CD14-positive monocyte (primary cell): Measurements from ENCODE around the gene MALRD1. TPM values are rescaled to one million over a fixed set of nuclear protein-coding genes. Genes with fewer than 3 reads are reported as not detected.

Experiments
- DNase-seq, 3 donors: peaks; one replicate each; pipeline ENCODE4 v3.0.0-alpha.2; 2011 to 2022
- H2AFZ ChIP-seq: 2 replicates; pipeline ENCODE4 v1.6.0; 2012; ENCODE audit warnings: mild to moderate bottlenecking, low read depth, low read length, inconsistent platforms; ENCODE audit not compliant: insufficient read depth, poor library complexity, severe bottlenecking
- H3K27ac ChIP-seq, 2 donors: 1 replicate in 1 of 2; 2 replicates in 1 of 2; pipeline ENCODE4 v1.5.1; 2012 to 2013; ENCODE audit warnings: low read length in 2 of 2, control low read depth in 1 of 2, inconsistent platforms in 1 of 2, low read depth in 1 of 2, mild to moderate bottlenecking in 1 of 2
- H3K27me3 ChIP-seq, 2 donors: one replicate each; pipeline versions ENCODE4 v1.6.0 to v1.6.1; 2011 to 2013; ENCODE audit warnings: low read length in 2 of 2; ENCODE audit not compliant: control insufficient read depth in 2 of 2, insufficient read depth in 2 of 2
- H3K36me3 ChIP-seq, 2 donors: replicated peaks in 1 of 2; 1 replicate in 1 of 2; 2 replicates in 1 of 2; pipeline versions ENCODE4 v1.5.1 to v1.6.1; 2012 to 2013; ENCODE audit warnings: low read length in 2 of 2, control low read depth in 1 of 2, inconsistent platforms in 1 of 2, mild to moderate bottlenecking in 1 of 2; ENCODE audit not compliant: insufficient read depth in 2 of 2, control insufficient read depth in 1 of 2
- H3K4me1 ChIP-seq, 2 donors: 1 replicate in 1 of 2; 2 replicates in 1 of 2; pipeline versions ENCODE4 v1.5.1 to v1.6.1; 2012 to 2013; ENCODE audit warnings: low read length in 2 of 2, control low read depth in 1 of 2, inconsistent platforms in 1 of 2, mild to moderate bottlenecking in 1 of 2, moderate library complexity in 1 of 2; ENCODE audit not compliant: insufficient read depth in 2 of 2, control insufficient read depth in 1 of 2
- H3K4me2 ChIP-seq: replicated peaks from 2 replicates; pipeline ENCODE3; 2012; ENCODE audit warnings: low read length, moderate library complexity, mild to moderate bottlenecking; ENCODE audit not compliant: poor library complexity, severe bottlenecking; ENCODE audit errors: extremely low read depth
- H3K4me3 ChIP-seq, 3 experiments: fragments of 200-600 bp in 1 of 3; sonication (generic) in 1 of 3; replicated peaks in 1 of 3; 1 replicate in 2 of 3; 2 replicates in 1 of 3; pipeline ENCODE4 v1.5.1; 2011 to 2013; ENCODE audit warnings: low read length in 3 of 3, mild to moderate bottlenecking in 3 of 3, control low read depth in 2 of 3, low read depth in 2 of 3, inconsistent platforms in 1 of 3, moderate library complexity in 1 of 3
- H3K79me2 ChIP-seq: 2 replicates; pipeline ENCODE4 v1.6.0; 2012; ENCODE audit warnings: mild to moderate bottlenecking, control low read depth, inconsistent platforms, low read length, moderate library complexity; ENCODE audit not compliant: insufficient read depth
- H3K9ac ChIP-seq: 2 replicates; pipeline ENCODE4 v1.6.0; 2017; ENCODE audit warnings: low read length, mild to moderate bottlenecking; ENCODE audit not compliant: insufficient read depth, poor library complexity, severe bottlenecking
- H3K9me3 ChIP-seq, 2 donors: replicated peaks in 1 of 2; 1 replicate in 1 of 2; 2 replicates in 1 of 2; pipeline versions ENCODE4 v1.5.1 to v1.6.1; 2012 to 2013; ENCODE audit warnings: low read length in 2 of 2, control low read depth in 1 of 2; ENCODE audit not compliant: control insufficient read depth in 1 of 2, insufficient read depth in 1 of 2
- H4K20me1 ChIP-seq: 2 replicates; pipeline ENCODE4 v1.6.0; 2012; ENCODE audit warnings: mild to moderate bottlenecking, low read length, control low read depth, moderate library complexity; ENCODE audit not compliant: insufficient read depth
- H3K27ac Mint-ChIP-seq, 7 donors: one replicate each; pipeline ENCODE4 v1.8.0; 2020; ENCODE audit warnings: mild to moderate bottlenecking in 7 of 7, mixed read lengths in 7 of 7, moderate library complexity in 6 of 7, inconsistent platforms in 2 of 7
- H3K27me3 Mint-ChIP-seq, 3 donors: one replicate each; pipeline ENCODE4 v1.8.0; 2021 to 2022; ENCODE audit warnings: low read depth in 3 of 3, mild to moderate bottlenecking in 3 of 3, mixed read lengths in 3 of 3, moderate library complexity in 3 of 3, inconsistent platforms in 1 of 3
- H3K36me3 Mint-ChIP-seq, 2 donors: one replicate each; pipeline ENCODE4 v1.8.0; 2020; ENCODE audit warnings: mixed read lengths in 2 of 2, inconsistent platforms in 1 of 2, mild to moderate bottlenecking in 1 of 2
- H3K4me1 Mint-ChIP-seq: one replicate; pipeline ENCODE4 v1.8.0; 2020; ENCODE audit warnings: mild to moderate bottlenecking, mixed read lengths
- H3K4me3 Mint-ChIP-seq, 2 donors: one replicate each; pipeline ENCODE4 v1.8.0; 2020; ENCODE audit warnings: mild to moderate bottlenecking in 2 of 2, mixed read lengths in 2 of 2, moderate library complexity in 1 of 2
- H3K9me3 Mint-ChIP-seq, 7 donors: one replicate each; pipeline ENCODE4 v1.8.0; 2020 to 2022; ENCODE audit warnings: mixed read lengths in 7 of 7, mild to moderate bottlenecking in 6 of 7, moderate library complexity in 6 of 7, inconsistent platforms in 2 of 7
- WGBS: methylation state at CpG from one replicate; pipeline ENCODE4 v1.1.5; 2013; ENCODE audit warnings: missing lambda C conversion rate; ENCODE audit not compliant: insufficient coverage; 5-methylcytosine and 5-hydroxymethylcytosine counted together
- intact Hi-C, 2 donors: fragments of 100-400 bp; cut with micrococcal nuclease; formaldehyde crosslinking; loops; one replicate each; pipeline versions ENCODE4 v1.15.0 to v1.15.1; 2023
- polyA plus RNA-seq, 3 donors: library from polyadenylated mRNA; depleted of rRNA in 1 of 3; unstranded in 2 of 3; stranded (reverse) in 1 of 3; fragments of 300-500 nt in 2 of 3; fragments of >200 nt in 1 of 3; fragmentation: Illumina TruSeq in 2 of 3; gene quantifications; 1 replicate in 2 of 3; 2 replicates in 1 of 3; pipeline ENCODE4 v1.2.3, GENCODE V29; 2012 to 2021
- TF ChIP-seq, protein P1 (sequence below): fragments of 200-600 bp; IDR thresholded peaks from one replicate; pipeline ENCODE4 v1.8.0; 2022; ENCODE audit warnings: antibody characterized with exemption, mild to moderate bottlenecking

MALRD1 gene
- polyA plus RNA-seq, 3 donors: not detected

GRCh38 chr10:19451356-19451755 is 402.8 kb downstream of the MALRD1 start:
- Histone ChIP-seq H3K9me3 (no peaks in the 10 kb centered on the region), H3K4me1 (no peaks in the 10 kb centered on the region), H3K27me3 (no peaks in the 10 kb centered on the region), H3K36me3 (no peaks in the 10 kb centered on the region), H3K4me2 (no peak overlapping the region), H2AFZ (no peak overlapping the region), H3K4me3 (no peak overlapping the region), H3K79me2 (no peaks in the 10 kb centered on the region), H4K20me1 (no peaks in the 10 kb centered on the region), H3K27ac (no peak overlapping the region), H3K9ac (no peak overlapping the region)
- Mint-ChIP-seq H3K4me1 (no peaks in the 10 kb centered on the region), H3K4me3 (no peak overlapping the region), H3K27ac (no peak overlapping the region), H3K9me3 (peaks cover 0 to 6% (median 0%) of the 10 kb centered on the region in 7 donors), H3K36me3 (no peaks in the 10 kb centered on the region), H3K27me3 (peaks cover 0 to 2% (median 2%) of the 10 kb centered on the region in 3 donors)
- intact Hi-C loops: no loop called here
- WGBS: no CpG with 5 or more reads among the region's 3 CpGs
- TF ChIP-seq, protein P1, sequence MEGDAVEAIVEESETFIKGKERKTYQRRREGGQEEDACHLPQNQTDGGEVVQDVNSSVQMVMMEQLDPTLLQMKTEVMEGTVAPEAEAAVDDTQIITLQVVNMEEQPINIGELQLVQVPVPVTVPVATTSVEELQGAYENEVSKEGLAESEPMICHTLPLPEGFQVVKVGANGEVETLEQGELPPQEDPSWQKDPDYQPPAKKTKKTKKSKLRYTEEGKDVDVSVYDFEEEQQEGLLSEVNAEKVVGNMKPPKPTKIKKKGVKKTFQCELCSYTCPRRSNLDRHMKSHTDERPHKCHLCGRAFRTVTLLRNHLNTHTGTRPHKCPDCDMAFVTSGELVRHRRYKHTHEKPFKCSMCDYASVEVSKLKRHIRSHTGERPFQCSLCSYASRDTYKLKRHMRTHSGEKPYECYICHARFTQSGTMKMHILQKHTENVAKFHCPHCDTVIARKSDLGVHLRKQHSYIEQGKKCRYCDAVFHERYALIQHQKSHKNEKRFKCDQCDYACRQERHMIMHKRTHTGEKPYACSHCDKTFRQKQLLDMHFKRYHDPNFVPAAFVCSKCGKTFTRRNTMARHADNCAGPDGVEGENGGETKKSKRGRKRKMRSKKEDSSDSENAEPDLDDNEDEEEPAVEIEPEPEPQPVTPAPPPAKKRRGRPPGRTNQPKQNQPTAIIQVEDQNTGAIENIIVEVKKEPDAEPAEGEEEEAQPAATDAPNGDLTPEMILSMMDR: no peak
- no peak for DNase-seq

- TF ChIP-seq, protein P1: no peak
- Histone ChIP-seq H3K4me1 (no peaks in the 10 kb centered on the region), H3K4me3 (no peak overlapping the region), H2AFZ (no peak overlapping the region), H3K27me3 (no peaks in the 10 kb centered on the region), H3K27ac (no peak overlapping the region), H4K20me1 (no peaks in the 10 kb centered on the region), H3K4me2 (no peak overlapping the region), H3K36me3 (no peaks in the 10 kb centered on the region), H3K79me2 (no peaks in the 10 kb centered on the region), H3K9ac (no peak overlapping the region), H3K9me3 (no peaks in the 10 kb centered on the region)
- no peak overlapping the region for H3K4me3 Mint-ChIP-seq
- no CpG with 5 or more reads among the region's 2 CpGs for WGBS
- H3K27me3 Mint-ChIP-seq: peaks cover 0 to 2% (median 2%) of the 10 kb centered on the region in 3 donors
- no peaks in the 10 kb centered on the region for H3K4me1 Mint-ChIP-seq
- H3K9me3 Mint-ChIP-seq: peaks cover 0 to 2% (median 0%) of the 10 kb centered on the region in 7 donors
- DNase-seq: no peak
- intact Hi-C loops: no loop called here
- H3K36me3 Mint-ChIP-seq: no peaks in the 10 kb centered on the region
- H3K27ac Mint-ChIP-seq: no peak overlapping the region
Measured at GRCh38 chr10:19451937-19452336, 403.3 kb downstream of the MALRD1 start.
